ENCODE results near the gene SPEN.
A peak's percentile ranks its signal among the peaks of the same experiment; 100 is the strongest.

SPEN gene

GRCh38 chr1:15950302-15950701 lies 102.8 kb downstream of the SPEN start:
- no peaks in the 10 kb centered on the region for H3K27me3 Mint-ChIP-seq
- H3K36me3 Mint-ChIP-seq, result peaks cover 12% of the 10 kb centered on the region
- H3K27ac Mint-ChIP-seq, result peak overlapping the region; percentile 100
- H3K4me3 Mint-ChIP-seq, result peak overlapping the region; percentile 86
- no peaks in the 10 kb centered on the region for H3K9me3 Mint-ChIP-seq
- H3K4me1 Mint-ChIP-seq, result peaks cover 76% of the 10 kb centered on the region

- Mint-ChIP-seq H3K4me3 (peak overlapping the region; percentile 86), H3K9me3 (no peaks in the 10 kb centered on the region), H3K36me3 (peaks cover 12% of the 10 kb centered on the region), H3K4me1 (peaks cover 82% of the 10 kb centered on the region), H3K27ac (peak overlapping the region; percentile 100), H3K27me3 (no peaks in the 10 kb centered on the region)
These were observed 103.3 kb downstream of the SPEN start for GRCh38 chr1:15950763-15951295.

DNA sequence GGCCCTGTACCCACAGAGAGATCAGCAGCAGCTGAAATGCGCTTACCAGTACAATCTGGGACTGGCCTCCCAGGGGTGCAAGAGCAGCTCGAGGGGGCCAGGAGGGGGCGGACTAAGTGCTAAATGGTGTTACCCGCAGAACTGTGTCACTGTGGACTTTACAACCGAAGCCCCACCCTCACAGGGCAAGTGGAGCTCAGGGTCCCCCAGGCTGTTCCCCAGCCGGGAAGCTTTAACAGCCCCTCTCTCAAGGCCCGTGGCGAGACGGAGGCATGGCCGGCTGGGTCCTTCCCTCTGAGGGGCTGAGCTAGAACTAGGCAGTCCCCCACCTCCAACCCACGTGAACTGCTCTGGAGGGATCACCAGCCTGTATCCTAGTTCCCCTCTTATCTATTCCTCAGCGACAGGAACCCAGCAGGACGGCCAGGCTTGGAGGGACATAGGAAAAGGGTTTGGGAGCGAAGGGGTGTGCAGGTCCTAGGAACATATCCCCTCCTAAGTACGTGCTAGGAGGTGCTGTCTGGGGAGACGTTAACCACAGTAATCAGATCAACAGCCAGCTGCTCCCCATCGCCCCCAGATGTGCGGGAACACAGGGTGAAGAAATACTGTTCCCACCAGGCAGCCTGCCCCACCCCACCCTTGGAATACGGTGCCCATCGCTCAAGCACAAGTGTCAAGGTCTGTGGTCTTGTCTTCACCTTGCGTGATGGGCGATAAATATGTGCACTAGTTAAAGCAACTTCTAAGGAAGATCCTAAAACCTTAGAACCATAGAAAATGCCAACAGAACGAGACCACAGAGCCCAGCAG lies 104.0 kb downstream of the SPEN start:
- peaks cover 15% of the 10 kb centered on the region for H3K36me3 Mint-ChIP-seq
- H3K4me3 Mint-ChIP-seq, result peak overlapping the region; percentile 86
- H3K27ac Mint-ChIP-seq, result peak overlapping the region; percentile 100
- H3K27me3 Mint-ChIP-seq, result no peaks in the 10 kb centered on the region
- peaks cover 86% of the 10 kb centered on the region for H3K4me1 Mint-ChIP-seq
- H3K9me3 Mint-ChIP-seq, result no peaks in the 10 kb centered on the region

GRCh38 chr1:15952317-15953258 lies 105.1 kb downstream of the SPEN start:
- no peaks in the 10 kb centered on the region for H3K9me3 Mint-ChIP-seq
- no peaks in the 10 kb centered on the region for H3K27me3 Mint-ChIP-seq
- peaks cover 18% of the 10 kb centered on the region for H3K36me3 Mint-ChIP-seq
- peak overlapping the region; percentile 100 for H3K27ac Mint-ChIP-seq
- H3K4me3 Mint-ChIP-seq, result peak overlapping the region; percentile 68
- peaks cover 95% of the 10 kb centered on the region for H3K4me1 Mint-ChIP-seq

DNA sequence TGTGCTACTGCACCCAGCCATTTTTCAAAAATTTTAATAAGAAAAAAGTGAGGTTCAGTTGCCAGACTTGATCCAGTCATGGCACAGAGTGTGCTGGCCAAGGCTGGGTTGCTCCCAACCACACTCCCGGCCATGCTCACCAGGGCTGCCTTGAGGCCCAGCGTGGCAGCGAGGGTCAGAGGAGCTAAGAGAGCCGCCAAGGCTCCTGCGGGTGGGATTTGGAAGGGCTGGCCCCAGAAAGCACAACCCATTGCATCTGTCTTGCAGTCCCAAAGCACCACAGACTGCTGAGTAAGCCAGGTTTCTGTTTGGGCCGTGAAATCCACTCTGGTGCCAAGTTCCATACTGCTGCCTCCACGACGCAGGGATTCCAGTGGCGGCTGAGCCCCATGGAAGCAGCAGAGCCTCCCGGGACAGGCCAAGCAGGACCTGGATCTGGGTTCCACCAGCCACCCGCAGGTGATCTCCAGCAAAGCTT lies 105.8 kb downstream of the SPEN start:
- Mint-ChIP-seq H3K4me3 (peak overlapping the region; percentile 15), H3K27me3 (no peaks in the 10 kb centered on the region), H3K36me3 (peaks cover 17% of the 10 kb centered on the region), H3K9me3 (no peaks in the 10 kb centered on the region), H3K4me1 (peaks cover 95% of the 10 kb centered on the region), H3K27ac (peak overlapping the region; percentile 68)

DNA sequence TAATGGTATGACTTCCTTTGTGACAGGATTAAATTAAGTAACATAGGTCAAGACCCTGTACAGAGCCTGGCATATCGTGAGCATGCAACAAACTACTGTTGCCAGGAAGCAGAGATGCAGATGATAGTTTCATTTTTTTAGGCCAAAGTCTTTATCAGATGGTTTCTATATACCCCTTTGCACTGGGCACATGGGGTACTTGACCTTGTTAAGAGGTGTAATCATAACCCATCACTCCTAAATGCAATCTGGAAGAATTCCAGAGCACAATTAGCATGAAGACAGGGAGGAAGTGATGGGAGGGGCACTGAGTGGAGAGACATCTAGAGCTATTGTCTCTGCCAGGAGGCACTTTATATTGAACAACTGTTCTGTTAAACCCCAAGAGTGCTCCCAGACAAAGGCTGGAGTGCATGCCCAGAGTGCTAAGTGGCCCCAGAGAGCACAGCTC lies 106.3 kb downstream of the SPEN start:
- peaks cover 95% of the 10 kb centered on the region for H3K4me1 Mint-ChIP-seq
- peak overlapping the region; percentile 68 for H3K27ac Mint-ChIP-seq
- H3K27me3 Mint-ChIP-seq, result no peaks in the 10 kb centered on the region
- H3K36me3 Mint-ChIP-seq, result peaks cover 17% of the 10 kb centered on the region
- peak overlapping the region; percentile 15 for H3K4me3 Mint-ChIP-seq
- H3K9me3 Mint-ChIP-seq, result no peaks in the 10 kb centered on the region

GRCh38 chr1:15954316-15954715 lies 106.8 kb downstream of the SPEN start:
- peaks cover 17% of the 10 kb centered on the region for H3K36me3 Mint-ChIP-seq
- peaks cover 95% of the 10 kb centered on the region for H3K4me1 Mint-ChIP-seq
- H3K9me3 Mint-ChIP-seq, result no peaks in the 10 kb centered on the region
- peak overlapping the region; percentile 68 for H3K27ac Mint-ChIP-seq
- H3K27me3 Mint-ChIP-seq, result no peaks in the 10 kb centered on the region
- H3K4me3 Mint-ChIP-seq, result no peak overlapping the region

DNA sequence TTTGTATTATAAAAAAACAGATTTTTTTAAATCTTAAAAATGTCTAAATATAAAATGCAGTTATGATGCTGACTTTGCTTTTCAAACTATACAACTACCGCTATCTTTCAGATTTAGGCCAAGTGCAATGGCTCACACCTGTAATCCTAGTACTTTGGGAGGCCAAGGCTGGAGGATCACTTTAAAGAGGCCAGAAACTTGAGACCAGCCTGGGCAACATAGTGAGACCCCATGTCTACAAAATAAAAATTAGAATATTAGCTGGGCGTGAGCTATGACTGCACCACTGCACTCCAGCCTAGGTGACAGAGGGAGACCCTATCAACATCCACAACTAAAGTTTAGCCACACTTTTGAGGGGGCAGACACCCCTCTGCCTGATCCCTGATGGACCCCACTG lies 108.0 kb downstream of the SPEN start:
- H3K4me1 Mint-ChIP-seq, result peaks cover 95% of the 10 kb centered on the region
- no peaks in the 10 kb centered on the region for H3K9me3 Mint-ChIP-seq
- H3K36me3 Mint-ChIP-seq, result peaks cover 17% of the 10 kb centered on the region
- H3K27ac Mint-ChIP-seq, result peak overlapping the region; percentile 98
- H3K4me3 Mint-ChIP-seq, result peak overlapping the region; percentile 77
- H3K27me3 Mint-ChIP-seq, result no peaks in the 10 kb centered on the region

- H3K9me3 Mint-ChIP-seq, result no peaks in the 10 kb centered on the region
- peak overlapping the region; percentile 98 for H3K27ac Mint-ChIP-seq
- H3K4me3 Mint-ChIP-seq, result peak overlapping the region; percentile 77
- peaks cover 95% of the 10 kb centered on the region for H3K4me1 Mint-ChIP-seq
- peaks cover 14% of the 10 kb centered on the region for H3K36me3 Mint-ChIP-seq
- H3K27me3 Mint-ChIP-seq, result no peaks in the 10 kb centered on the region
These were observed 108.6 kb downstream of the SPEN start for GRCh38 chr1:15956150-15956549.

GRCh38 chr1:15957221-15958095 lies 110.0 kb downstream of the SPEN start:
- no peaks in the 10 kb centered on the region for H3K9me3 Mint-ChIP-seq
- H3K36me3 Mint-ChIP-seq, result peaks cover 14% of the 10 kb centered on the region
- H3K27ac Mint-ChIP-seq, result peak overlapping the region; percentile 98
- H3K4me1 Mint-ChIP-seq, result peaks cover 92% of the 10 kb centered on the region
- H3K27me3 Mint-ChIP-seq, result no peaks in the 10 kb centered on the region
- H3K4me3 Mint-ChIP-seq, result peak overlapping the region; percentile 9

- H3K4me3 Mint-ChIP-seq, result no peak overlapping the region
- H3K27ac Mint-ChIP-seq, result peak overlapping the region; percentile 98
- peaks cover 94% of the 10 kb centered on the region for H3K4me1 Mint-ChIP-seq
- peaks cover 11% of the 10 kb centered on the region for H3K36me3 Mint-ChIP-seq
- no peaks in the 10 kb centered on the region for H3K9me3 Mint-ChIP-seq
- H3K27me3 Mint-ChIP-seq, result no peaks in the 10 kb centered on the region
These were observed 110.6 kb downstream of the SPEN start for GRCh38 chr1:15958111-15958510.

DNA sequence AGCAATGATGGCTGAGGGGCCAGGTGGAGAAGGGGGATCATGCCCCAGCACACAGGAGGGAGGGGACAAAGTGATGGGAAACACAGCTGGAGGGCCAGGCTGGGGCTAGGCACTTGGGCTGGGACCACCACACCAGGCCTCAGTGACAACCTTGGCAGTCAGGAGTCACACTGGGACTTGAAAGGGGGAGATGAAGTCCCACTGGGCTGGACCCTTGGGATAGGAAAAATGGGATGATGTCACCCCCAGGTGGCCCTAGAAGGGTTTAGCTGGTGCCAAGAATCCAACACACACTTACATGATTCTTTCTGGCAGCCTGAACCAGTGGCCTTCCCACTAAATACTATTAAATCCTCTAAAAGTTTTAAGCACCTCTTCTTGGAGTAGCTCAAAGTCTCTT lies 111.3 kb downstream of the SPEN start:
- no peaks in the 10 kb centered on the region for H3K27me3 Mint-ChIP-seq
- H3K4me1 Mint-ChIP-seq, result peaks cover 94% of the 10 kb centered on the region
- H3K4me3 Mint-ChIP-seq, result peak overlapping the region; percentile 66
- no peaks in the 10 kb centered on the region for H3K9me3 Mint-ChIP-seq
- H3K27ac Mint-ChIP-seq, result peak overlapping the region; percentile 98
- peaks cover 11% of the 10 kb centered on the region for H3K36me3 Mint-ChIP-seq

- H3K27me3 Mint-ChIP-seq, result no peaks in the 10 kb centered on the region
- H3K9me3 Mint-ChIP-seq, result no peaks in the 10 kb centered on the region
- H3K27ac Mint-ChIP-seq, result peak overlapping the region; percentile 98
- H3K36me3 Mint-ChIP-seq, result peaks cover 11% of the 10 kb centered on the region
- H3K4me1 Mint-ChIP-seq, result peaks cover 94% of the 10 kb centered on the region
- peak overlapping the region; percentile 66 for H3K4me3 Mint-ChIP-seq
These were observed 111.9 kb downstream of the SPEN start for GRCh38 chr1:15959424-15959823.

GRCh38 chr1:15959827-15960446 lies 112.4 kb downstream of the SPEN start:
- Mint-ChIP-seq H3K36me3 (peaks cover 12% of the 10 kb centered on the region), H3K27me3 (no peaks in the 10 kb centered on the region), H3K9me3 (no peaks in the 10 kb centered on the region), H3K4me1 (peaks cover 96% of the 10 kb centered on the region), H3K4me3 (peak overlapping the region; percentile 66), H3K27ac (peak overlapping the region; percentile 98)
